ENCODE results near the gene FA2H. TPM values are rescaled to one million over a fixed set of nuclear protein-coding genes. Genes with fewer than 3 reads are reported as not detected.

The FA2H gene
- polyA plus RNA-seq, 1 experiment, result not detected

DNA sequence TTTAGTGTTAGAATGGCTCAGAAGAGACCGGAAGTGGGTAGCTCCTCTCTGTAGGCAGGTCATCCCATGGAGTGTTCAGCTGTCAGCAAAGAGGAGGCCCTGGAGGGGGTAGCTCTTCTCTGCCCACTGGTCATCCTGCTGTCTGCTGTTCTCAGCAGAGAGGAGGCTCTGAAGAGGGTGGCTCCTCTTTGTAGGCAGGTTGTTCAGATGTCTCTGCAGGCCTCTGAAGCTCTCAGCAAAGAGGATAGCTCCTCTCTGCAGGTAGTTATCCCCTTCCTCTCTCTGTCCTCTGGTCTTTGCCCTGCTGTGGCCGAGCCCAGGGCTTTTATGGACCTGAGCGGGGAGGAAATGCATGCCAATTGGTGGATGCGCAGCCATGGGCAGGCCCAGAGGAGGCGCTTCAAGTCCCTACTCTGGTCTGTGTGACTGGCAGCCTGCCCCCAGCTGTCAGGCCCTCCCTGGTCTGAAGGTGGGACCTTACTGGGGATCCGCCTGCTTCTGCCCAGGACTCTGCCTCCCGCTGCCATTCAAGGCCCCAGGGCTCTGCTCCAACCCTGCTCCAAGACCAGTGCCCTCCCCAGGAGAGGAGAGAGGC is 32.5 kb upstream of the FA2H start:
- Histone ChIP-seq H3K9me3 (ENCODE audit: control insufficient read depth, insufficient read depth, low read length) (peaks cover 8% of the 10 kb centered on the region), H3K27ac (ENCODE audit: low read depth, low read length) (no peak overlapping the region), H3K27me3 (ENCODE audit: control insufficient read depth, insufficient read depth, low read length) (peaks cover 8% of the 10 kb centered on the region), H3K4me3 (ENCODE audit: low read depth, low read length) (no peak overlapping the region)
- POLR2A ChIA-PET, result no interaction called here
- CTCF ChIA-PET, result interaction anchor here (1.0 kb wide), 1 partner anchor 55 kb away, joined by 5 read pairs; no protein-coding TSS in a partner anchor
- no peak for DNase-seq (ENCODE audit: low read depth, low spot score)
- TF ChIP-seq, protein P1, sequence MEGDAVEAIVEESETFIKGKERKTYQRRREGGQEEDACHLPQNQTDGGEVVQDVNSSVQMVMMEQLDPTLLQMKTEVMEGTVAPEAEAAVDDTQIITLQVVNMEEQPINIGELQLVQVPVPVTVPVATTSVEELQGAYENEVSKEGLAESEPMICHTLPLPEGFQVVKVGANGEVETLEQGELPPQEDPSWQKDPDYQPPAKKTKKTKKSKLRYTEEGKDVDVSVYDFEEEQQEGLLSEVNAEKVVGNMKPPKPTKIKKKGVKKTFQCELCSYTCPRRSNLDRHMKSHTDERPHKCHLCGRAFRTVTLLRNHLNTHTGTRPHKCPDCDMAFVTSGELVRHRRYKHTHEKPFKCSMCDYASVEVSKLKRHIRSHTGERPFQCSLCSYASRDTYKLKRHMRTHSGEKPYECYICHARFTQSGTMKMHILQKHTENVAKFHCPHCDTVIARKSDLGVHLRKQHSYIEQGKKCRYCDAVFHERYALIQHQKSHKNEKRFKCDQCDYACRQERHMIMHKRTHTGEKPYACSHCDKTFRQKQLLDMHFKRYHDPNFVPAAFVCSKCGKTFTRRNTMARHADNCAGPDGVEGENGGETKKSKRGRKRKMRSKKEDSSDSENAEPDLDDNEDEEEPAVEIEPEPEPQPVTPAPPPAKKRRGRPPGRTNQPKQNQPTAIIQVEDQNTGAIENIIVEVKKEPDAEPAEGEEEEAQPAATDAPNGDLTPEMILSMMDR (IDR thresholded peaks at IDR 0.05; ENCODE audit: low read depth, low read length), result no peak

DNA sequence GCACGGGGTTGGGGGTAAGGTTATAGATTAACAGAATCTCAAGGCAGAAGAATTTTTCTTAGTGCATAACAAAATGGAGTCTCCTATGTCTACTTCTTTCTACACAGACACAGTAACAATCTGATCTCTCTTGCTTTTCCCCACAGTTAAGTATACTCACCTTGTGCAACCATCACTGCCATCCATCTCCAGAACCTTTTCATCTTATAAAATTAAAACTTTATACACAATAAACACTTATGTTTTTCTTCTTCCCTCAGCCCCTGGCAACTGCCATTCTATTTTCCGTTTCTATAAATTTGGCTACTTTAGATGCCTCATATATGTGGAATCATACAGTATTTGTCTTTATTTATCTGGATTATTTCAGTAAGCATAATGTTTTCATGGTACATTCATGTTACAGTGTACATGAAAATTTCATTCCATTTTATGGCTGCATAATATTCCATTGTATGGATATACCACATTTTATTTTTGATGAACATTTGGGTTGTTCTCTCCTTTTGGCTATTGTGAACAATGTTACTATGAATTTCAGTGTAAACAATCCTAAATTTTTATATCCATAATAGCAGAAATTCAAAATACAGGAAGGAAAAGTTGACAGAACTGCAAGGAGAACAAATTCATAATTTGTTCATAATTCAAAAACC is 25.7 kb upstream of the FA2H start:
- no peak for DNase-seq (ENCODE audit: low read depth, low spot score)
- TF ChIP-seq, protein P1 (IDR thresholded peaks at IDR 0.05; ENCODE audit: low read depth, low read length), result no peak
- no peak overlapping the region for H3K27ac ChIP-seq (ENCODE audit: low read depth, low read length)
- H3K4me3 ChIP-seq (ENCODE audit: low read depth, low read length), result no peak overlapping the region
- ChIA-PET CTCF (no interaction called here), POLR2A (no interaction called here)
- peaks cover 10% of the 10 kb centered on the region for H3K27me3 ChIP-seq (ENCODE audit: control insufficient read depth, insufficient read depth, low read length)
- H3K9me3 ChIP-seq (ENCODE audit: control insufficient read depth, insufficient read depth, low read length), result no peaks in the 10 kb centered on the region

DNA sequence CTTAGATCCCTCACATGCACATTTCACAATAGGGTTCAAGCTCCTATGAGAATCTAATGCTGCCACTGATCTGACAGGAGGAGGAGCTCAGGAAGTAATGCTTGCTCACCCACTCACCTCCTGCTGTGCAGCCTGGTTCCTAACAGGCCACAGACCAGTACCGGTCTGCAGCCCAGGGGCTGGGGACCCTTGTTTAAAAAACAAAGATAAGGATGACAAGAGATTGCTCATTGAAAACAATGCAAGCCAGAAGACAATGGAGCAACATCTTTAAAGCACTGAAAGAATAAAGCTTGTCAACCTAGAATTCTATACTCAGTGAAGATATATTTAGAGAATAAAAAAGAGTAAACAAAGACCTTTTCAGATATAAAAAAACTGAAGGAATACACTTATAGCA is 22.8 kb upstream of the FA2H start:
- ChIA-PET CTCF (interaction anchor here (2.1 kb wide), 1 partner anchor 16 kb away, joined by 5 read pairs; no protein-coding TSS in a partner anchor), POLR2A (no interaction called here)
- TF ChIP-seq, protein P1 (IDR thresholded peaks at IDR 0.05; ENCODE audit: low read depth, low read length), result no peak
- peaks cover 13% of the 10 kb centered on the region for H3K27me3 ChIP-seq (ENCODE audit: control insufficient read depth, insufficient read depth, low read length)
- H3K9me3 ChIP-seq (ENCODE audit: control insufficient read depth, insufficient read depth, low read length), result no peaks in the 10 kb centered on the region
- no peak overlapping the region for H3K4me3 ChIP-seq (ENCODE audit: low read depth, low read length)
- H3K27ac ChIP-seq (ENCODE audit: low read depth, low read length), result no peak overlapping the region
- no peak for DNase-seq (ENCODE audit: low read depth, low spot score)

DNA sequence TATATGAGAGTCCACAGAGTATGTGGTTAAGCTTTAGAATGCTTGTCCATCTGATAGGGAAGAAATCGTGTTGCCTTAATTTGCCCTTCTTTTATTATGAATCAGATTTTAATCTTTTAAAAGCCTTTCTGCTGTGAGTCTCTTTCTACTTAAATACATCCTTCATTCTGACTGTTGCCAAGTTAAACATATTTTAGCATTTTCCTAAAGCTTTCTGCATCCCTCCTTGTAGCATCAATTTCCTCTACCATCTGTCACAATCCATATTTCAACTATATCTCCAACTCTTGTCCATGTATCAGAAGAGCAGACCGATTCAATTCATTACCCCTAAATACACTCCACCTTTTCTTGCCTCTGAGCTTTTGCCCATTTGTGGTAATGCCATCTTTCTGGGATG is 20.5 kb upstream of the FA2H start:
- ChIA-PET CTCF (interaction anchor here (1.8 kb wide), 1 partner anchor 67 kb away, joined by 7 read pairs; no protein-coding TSS in a partner anchor), POLR2A (no interaction called here)
- peaks cover 13% of the 10 kb centered on the region for H3K27me3 ChIP-seq (ENCODE audit: control insufficient read depth, insufficient read depth, low read length)

DNA sequence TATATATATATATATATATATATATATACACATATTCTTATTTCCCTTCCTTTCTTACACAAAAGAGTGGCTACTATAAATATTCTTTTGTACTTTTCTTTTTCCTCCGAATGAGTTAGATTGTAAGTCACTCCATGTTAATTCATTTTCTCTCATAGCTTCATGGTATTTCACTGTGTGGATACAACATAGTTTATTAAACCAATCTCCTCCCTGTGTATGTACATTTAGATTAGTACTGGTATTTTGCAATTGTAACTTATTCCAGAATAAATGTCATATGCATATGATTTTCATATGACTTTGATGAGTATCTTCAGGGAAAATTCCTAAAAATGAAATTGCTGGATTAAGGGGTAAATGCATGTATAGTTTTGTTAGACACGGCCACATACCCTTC is 20.0 kb upstream of the FA2H start:
- Histone ChIP-seq H3K4me3 (ENCODE audit: low read depth, low read length) (no peak overlapping the region), H3K9me3 (ENCODE audit: control insufficient read depth, insufficient read depth, low read length) (no peaks in the 10 kb centered on the region), H3K27ac (ENCODE audit: low read depth, low read length) (no peak overlapping the region), H3K27me3 (ENCODE audit: control insufficient read depth, insufficient read depth, low read length) (peaks cover 13% of the 10 kb centered on the region)
- no peak for DNase-seq (ENCODE audit: low read depth, low spot score)
- TF ChIP-seq, protein P1 (IDR thresholded peaks at IDR 0.05; ENCODE audit: low read depth, low read length), result no peak
- POLR2A ChIA-PET, result no interaction called here
- CTCF ChIA-PET, result interaction anchor here (1.8 kb wide), 1 partner anchor 68 kb away, joined by 7 read pairs; no protein-coding TSS in a partner anchor

More for the DNA sequence above, 20.5 kb upstream of the FA2H start:
- TF ChIP-seq, protein P1 (IDR thresholded peaks at IDR 0.05; ENCODE audit: low read depth, low read length), result no peak
- no peak for DNase-seq (ENCODE audit: low read depth, low spot score)
- no peaks in the 10 kb centered on the region for H3K9me3 ChIP-seq (ENCODE audit: control insufficient read depth, insufficient read depth, low read length)
- no peak overlapping the region for H3K4me3 ChIP-seq (ENCODE audit: low read depth, low read length)
- no peak overlapping the region for H3K27ac ChIP-seq (ENCODE audit: low read depth, low read length)

Measured in AG04450 (cell line).